Activated T-cell treated with anti-CD3 and anti-CD28 coated beads, Interleukin-2, amount 50 U/mL, for 72 hours (primary cell): ENCODE results near the gene ETS1. TPM values are rescaled to one million over a fixed set of nuclear protein-coding genes. Genes with fewer than 3 reads are reported as not detected.

Experiments used
- ATAC-seq, 2 donors: fragments of 150-1000 bp; cut with Tn5 transposase; replicated peaks in 1 of 2; 2 replicates each; pipeline ENCODE4 v1.10.0; 2021; ENCODE audit warnings: moderate library complexity in 2 of 2, mild to moderate bottlenecking in 1 of 2
- DNase-seq, 2 donors: peaks; one replicate each; pipeline ENCODE4 v3.0.0; 2021 to 2022; ENCODE audit warnings: mixed read lengths in 1 of 2
- H3K27ac Mint-ChIP-seq: one replicate; pipeline ENCODE4 v1.8.0; 2022; ENCODE audit warnings: mild to moderate bottlenecking, moderate library complexity, mixed read lengths
- H3K27me3 Mint-ChIP-seq: one replicate; pipeline ENCODE4 v1.8.0; 2022; ENCODE audit warnings: low read depth, mixed read lengths
- H3K36me3 Mint-ChIP-seq, 2 donors: one replicate each; pipeline ENCODE4 v1.8.0; 2022; ENCODE audit warnings: mixed read lengths in 2 of 2, mild to moderate bottlenecking in 1 of 2; ENCODE audit not compliant: insufficient read depth in 2 of 2
- H3K4me1 Mint-ChIP-seq: one replicate; pipeline ENCODE4 v1.8.0; 2022; ENCODE audit warnings: low read depth, mixed read lengths
- H3K4me3 Mint-ChIP-seq, 2 donors: one replicate each; pipeline ENCODE4 v1.8.0; 2022; ENCODE audit warnings: mild to moderate bottlenecking in 2 of 2, mixed read lengths in 2 of 2, moderate library complexity in 2 of 2
- H3K9me3 Mint-ChIP-seq, 2 donors: one replicate each; pipeline ENCODE4 v1.8.0; 2022; ENCODE audit warnings: mixed read lengths in 2 of 2
- total RNA-seq, 2 donors: library from RNA; stranded (reverse); gene quantifications; one replicate each; pipeline ENCODE4 v1.2.3, GENCODE V29; 2022

The ETS1 gene
- total RNA-seq, 2 donors from 2014 or later, result 713 to 736 TPM

DNA sequence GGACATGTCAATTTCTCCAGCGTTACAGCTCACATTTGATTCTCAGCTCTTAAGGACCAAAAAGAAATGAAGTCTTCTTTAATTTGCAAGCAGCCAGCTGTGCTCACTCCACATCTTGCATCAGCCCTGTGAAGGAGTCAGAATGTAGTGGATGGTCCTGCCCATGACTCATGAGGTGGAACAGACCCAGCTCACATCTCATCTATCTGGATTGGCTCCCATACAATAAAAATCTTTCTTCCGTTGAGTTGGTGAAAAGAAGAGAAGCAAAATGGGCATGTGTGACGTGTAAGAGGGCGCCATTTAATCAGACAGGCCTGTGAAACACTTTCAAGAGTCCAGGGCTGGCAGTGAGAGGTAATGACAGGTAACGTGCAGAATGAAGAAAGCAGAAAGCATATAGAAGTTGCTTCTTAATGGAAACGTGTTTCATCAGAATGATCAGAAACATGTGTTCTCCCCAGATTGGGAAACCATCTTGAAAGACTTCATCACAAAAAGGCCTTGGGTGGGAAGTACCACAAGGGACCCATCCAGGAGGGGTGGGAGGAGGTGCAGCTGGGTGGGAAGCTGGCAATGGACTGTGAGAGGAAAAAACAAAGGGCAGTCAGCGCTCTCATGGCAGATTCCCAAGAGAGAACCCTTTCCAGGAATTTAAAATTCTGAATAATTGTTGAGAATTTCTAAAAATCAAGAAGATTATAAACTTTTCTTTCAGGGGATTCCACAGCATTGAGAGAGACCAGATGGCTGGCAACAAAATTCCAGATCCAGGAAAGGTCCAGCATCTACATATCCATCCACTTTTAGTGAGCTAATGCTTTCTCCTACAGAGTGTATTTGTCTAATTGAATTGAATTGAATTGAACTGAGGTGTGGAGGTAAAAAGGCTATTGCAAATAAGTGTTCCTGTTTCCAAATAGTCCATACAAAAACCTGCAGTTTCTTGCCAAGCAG is 57.0 kb downstream of the ETS1 start:
- Mint-ChIP-seq H3K27ac (no peak overlapping the region), H3K9me3 (peaks cover 5 to 6% of the 10 kb centered on the region in 2 donors), H3K4me3 (no peak overlapping the region), H3K27me3 (no peaks in the 10 kb centered on the region), H3K4me1 (peaks cover 85% of the 10 kb centered on the region), H3K36me3 (peaks cover 8 to 10% of the 10 kb centered on the region in 2 donors)
- ATAC-seq, result no peak
- no peak for DNase-seq

DNA sequence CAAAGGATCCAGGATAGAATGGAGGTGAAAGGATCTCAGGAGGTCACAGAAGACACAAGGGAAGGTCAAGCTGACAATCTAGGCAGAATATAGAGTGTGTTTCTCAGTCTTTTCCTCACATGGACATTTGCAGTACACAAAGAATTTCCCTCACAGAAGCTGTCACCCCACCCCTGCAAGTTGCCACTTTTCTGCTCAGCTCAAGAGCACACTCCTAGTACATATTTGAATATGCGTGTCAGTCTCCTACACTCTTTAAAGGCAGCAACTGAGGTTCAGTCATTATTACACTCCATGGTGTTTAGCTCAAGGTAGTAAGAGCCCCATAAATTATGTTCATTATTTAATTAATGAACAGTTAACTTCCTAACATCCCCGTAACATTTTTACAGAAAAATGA is 59.1 kb downstream of the ETS1 start:
- Mint-ChIP-seq H3K27ac (peak overlapping the region; percentile 98), H3K36me3 (peaks cover 2% of the 10 kb centered on the region in 2 donors), H3K4me1 (peaks cover 86% of the 10 kb centered on the region), H3K4me3 (peak overlapping the region; percentile 71 to 85), H3K9me3 (peaks cover 2% of the 10 kb centered on the region in 2 donors), H3K27me3 (no peaks in the 10 kb centered on the region)
- DNase-seq, result no peak
- ATAC-seq, result peak; percentile 20 to 31

DNA sequence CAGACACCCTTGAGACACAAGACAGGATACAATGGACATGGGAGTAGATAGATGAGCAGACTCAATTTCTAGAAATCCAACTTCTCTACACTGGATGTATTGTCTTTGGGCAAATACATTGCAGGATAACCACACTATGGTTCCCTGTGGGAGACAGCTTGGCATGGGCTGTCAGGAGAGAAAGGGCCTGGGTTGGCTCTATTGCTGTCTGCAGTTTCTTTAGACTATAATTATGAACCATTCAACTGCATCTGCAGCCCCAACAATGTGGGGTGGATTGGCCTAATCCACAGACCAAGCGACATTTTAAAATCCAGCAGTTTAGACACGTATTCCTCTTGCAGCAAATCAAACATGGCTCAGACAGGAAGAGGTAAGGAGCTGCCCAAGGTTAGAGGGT is 60.3 kb downstream of the ETS1 start:
- peaks cover 84% of the 10 kb centered on the region for H3K4me1 Mint-ChIP-seq
- no peaks in the 10 kb centered on the region for H3K27me3 Mint-ChIP-seq
- peaks cover 2 to 4% of the 10 kb centered on the region in 2 donors for H3K36me3 Mint-ChIP-seq
- H3K4me3 Mint-ChIP-seq, result peak overlapping the region; percentile 71 to 85
- peaks cover 2% of the 10 kb centered on the region in 2 donors for H3K9me3 Mint-ChIP-seq
- ATAC-seq, result no peak
- H3K27ac Mint-ChIP-seq, result peak overlapping the region; percentile 98
- no peak for DNase-seq

DNA sequence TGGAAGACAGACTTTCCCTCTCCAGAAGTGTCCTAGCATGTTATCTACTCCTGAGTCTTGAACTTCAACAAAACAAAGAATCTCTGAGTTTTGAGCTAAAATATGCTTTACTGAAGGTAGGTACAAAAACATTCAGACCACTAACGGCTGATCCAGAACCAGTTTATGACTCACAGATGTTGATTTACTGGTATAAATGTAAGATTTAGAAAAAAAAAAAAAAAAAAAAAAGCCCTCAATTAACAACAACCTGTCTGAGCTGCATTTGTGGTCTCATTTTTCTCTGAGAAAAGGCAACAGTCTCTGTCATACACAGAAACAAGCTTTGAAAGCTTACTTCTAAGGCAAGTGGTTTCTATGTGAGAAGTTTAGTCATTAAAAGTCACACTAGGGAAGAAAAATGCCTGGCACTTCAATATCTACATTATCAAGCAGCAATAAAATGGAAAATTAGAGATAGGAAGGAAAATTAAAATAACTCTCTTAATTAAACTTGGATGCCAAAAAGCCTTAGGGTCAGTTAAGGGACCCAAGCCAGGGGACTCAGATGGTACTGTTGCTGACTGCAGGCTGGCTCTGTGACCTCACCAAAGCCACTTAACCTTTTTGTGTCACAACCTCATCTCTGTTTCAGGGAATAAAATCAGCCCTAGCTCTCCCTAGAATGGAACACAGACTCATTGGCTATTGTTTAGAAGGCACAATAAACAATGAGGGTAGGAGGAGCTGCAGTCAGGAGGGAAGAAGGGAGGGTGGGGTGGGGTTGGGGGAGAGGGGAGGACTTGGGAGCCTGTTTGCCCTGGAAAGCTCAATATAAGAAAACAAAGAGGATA is 61.7 kb downstream of the ETS1 start:
- peaks cover 10 to 12% of the 10 kb centered on the region in 2 donors for H3K36me3 Mint-ChIP-seq
- peaks cover 80% of the 10 kb centered on the region for H3K4me1 Mint-ChIP-seq
- peak overlapping the region; percentile 98 for H3K27ac Mint-ChIP-seq
- peaks cover 2% of the 10 kb centered on the region in 2 donors for H3K9me3 Mint-ChIP-seq
- H3K4me3 Mint-ChIP-seq, result peak overlapping the region; percentile 71 to 85
- ATAC-seq (peak; percentile 54 to 58), DNase-seq (no peak)
- no peaks in the 10 kb centered on the region for H3K27me3 Mint-ChIP-seq

GRCh38 chr11:128524172-128524571 is 63.2 kb downstream of the ETS1 start:
- peaks cover 23% of the 10 kb centered on the region in 2 donors for H3K36me3 Mint-ChIP-seq
- peaks cover 66% of the 10 kb centered on the region for H3K4me1 Mint-ChIP-seq
- peak overlapping the region; percentile 95 for H3K4me3 Mint-ChIP-seq
- ATAC-seq (no peak), DNase-seq (no peak)
- peak overlapping the region; percentile 99 for H3K27ac Mint-ChIP-seq
- H3K9me3 Mint-ChIP-seq, result no peaks in the 10 kb centered on the region
- H3K27me3 Mint-ChIP-seq, result no peaks in the 10 kb centered on the region

DNA sequence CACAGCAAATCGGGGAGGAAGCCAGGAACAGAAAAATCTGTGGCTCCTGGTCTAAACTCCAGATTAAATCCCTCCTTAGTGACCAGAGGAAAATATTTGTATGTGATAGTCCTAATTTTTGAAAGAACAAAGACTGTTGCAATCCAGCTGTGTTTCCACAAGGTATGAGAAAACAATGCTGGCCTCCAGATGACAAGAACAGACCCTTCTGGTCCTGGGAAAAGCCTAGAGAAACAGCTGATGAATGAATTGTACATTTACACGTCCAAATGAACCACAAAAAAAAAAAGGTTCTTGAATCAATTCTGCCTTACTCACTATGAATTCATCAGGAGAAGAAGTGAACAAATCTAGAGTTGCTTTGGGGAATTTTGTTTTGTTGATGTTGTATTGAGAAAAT is 63.7 kb downstream of the ETS1 start:
- no peak for ATAC-seq
- peaks cover 28% of the 10 kb centered on the region in 2 donors for H3K36me3 Mint-ChIP-seq
- peaks cover 60% of the 10 kb centered on the region for H3K4me1 Mint-ChIP-seq

DNA sequence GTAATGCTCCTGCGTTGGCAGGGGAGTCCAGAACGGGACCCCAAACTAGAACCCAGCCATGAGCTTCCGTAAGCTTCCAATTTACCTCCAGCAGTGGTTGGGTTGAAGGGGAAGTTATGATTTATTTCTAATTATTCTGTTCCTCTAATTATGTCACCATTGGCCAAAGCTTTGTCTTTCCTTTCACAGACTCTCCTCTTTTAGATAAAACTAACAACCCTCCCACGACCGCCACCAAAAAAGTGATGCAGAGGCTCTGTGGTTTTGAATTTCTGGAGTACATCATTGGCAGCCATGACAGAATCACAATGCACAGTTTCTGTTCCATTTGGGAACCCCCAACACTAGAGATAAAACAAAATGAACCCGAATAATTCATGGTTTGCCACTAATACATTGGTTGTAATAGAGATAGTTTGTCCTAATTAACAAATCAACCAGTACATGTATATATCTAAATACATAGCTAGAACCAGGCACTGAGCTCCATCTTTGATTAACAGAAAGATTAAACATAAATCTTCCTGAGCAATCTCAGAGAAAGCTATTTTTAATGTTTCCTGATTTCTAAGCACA is 64.3 kb downstream of the ETS1 start:
- Mint-ChIP-seq H3K4me1 (peaks cover 54% of the 10 kb centered on the region), H3K4me3 (peak overlapping the region; percentile 95), H3K27ac (peak overlapping the region; percentile 99), H3K27me3 (no peaks in the 10 kb centered on the region), H3K9me3 (no peaks in the 10 kb centered on the region), H3K36me3 (peaks cover 33 to 34% of the 10 kb centered on the region in 2 donors)
- DNase-seq (peak; percentile 70 to 83), ATAC-seq (peak in 1 of 2 donors; percentile 14)

More for the DNA sequence above, 63.7 kb downstream of the ETS1 start:
- peak overlapping the region; percentile 95 for H3K4me3 Mint-ChIP-seq
- H3K9me3 Mint-ChIP-seq, result no peaks in the 10 kb centered on the region
- H3K27me3 Mint-ChIP-seq, result no peaks in the 10 kb centered on the region
- peak overlapping the region; percentile 99 for H3K27ac Mint-ChIP-seq
- DNase-seq, result no peak

- H3K4me3 Mint-ChIP-seq, result peak overlapping the region; percentile 95
- DNase-seq (peak; percentile 94 to 97), ATAC-seq (peak; percentile 78 to 79)
- peaks cover 39 to 41% of the 10 kb centered on the region in 2 donors for H3K36me3 Mint-ChIP-seq
- no peaks in the 10 kb centered on the region for H3K27me3 Mint-ChIP-seq
- peaks cover 53% of the 10 kb centered on the region for H3K4me1 Mint-ChIP-seq
- no peaks in the 10 kb centered on the region for H3K9me3 Mint-ChIP-seq
- H3K27ac Mint-ChIP-seq, result peak overlapping the region; percentile 99
These were observed 65.1 kb downstream of the ETS1 start for GRCh38 chr11:128522055-128522942.

GRCh38 chr11:128521682-128522054 is 65.7 kb downstream of the ETS1 start:
- H3K4me1 Mint-ChIP-seq, result peaks cover 51% of the 10 kb centered on the region

GRCh38 chr11:128520888-128521681 is 66.3 kb downstream of the ETS1 start:
- ATAC-seq, result no peak
- H3K4me1 Mint-ChIP-seq, result peaks cover 51% of the 10 kb centered on the region
- peak overlapping the region; percentile 97 for H3K27ac Mint-ChIP-seq
- peak overlapping the region; percentile 95 for H3K4me3 Mint-ChIP-seq
- no peaks in the 10 kb centered on the region for H3K27me3 Mint-ChIP-seq
- H3K36me3 Mint-ChIP-seq, result peaks cover 48 to 53% of the 10 kb centered on the region in 2 donors
- no peak for DNase-seq
- H3K9me3 Mint-ChIP-seq, result no peaks in the 10 kb centered on the region

More at GRCh38 chr11:128521682-128522054, 65.7 kb downstream of the ETS1 start:
- no peak for DNase-seq
- H3K9me3 Mint-ChIP-seq, result no peaks in the 10 kb centered on the region
- H3K27ac Mint-ChIP-seq, result peak overlapping the region; percentile 97
- ATAC-seq, result no peak
- H3K36me3 Mint-ChIP-seq, result peaks cover 44 to 48% of the 10 kb centered on the region in 2 donors
- H3K27me3 Mint-ChIP-seq, result no peaks in the 10 kb centered on the region
- peak overlapping the region; percentile 95 for H3K4me3 Mint-ChIP-seq

- Mint-ChIP-seq H3K9me3 (no peaks in the 10 kb centered on the region), H3K36me3 (peaks cover 55 to 60% of the 10 kb centered on the region in 2 donors), H3K27ac (peak overlapping the region; percentile 97), H3K27me3 (no peaks in the 10 kb centered on the region), H3K4me3 (peak overlapping the region; percentile 95), H3K4me1 (peaks cover 51% of the 10 kb centered on the region)
- DNase-seq (no peak), ATAC-seq (no peak)
These were observed 67.0 kb downstream of the ETS1 start for GRCh38 chr11:128520206-128520887.
